GM18858 (cell line): ENCODE results near the gene PPP2R1A.
"Not testable (repeated sequence)": the region's sequence is repeated elsewhere in the genome, so short reads cannot be mapped to it uniquely, and the experiment has no call there.

Experiments
- ATAC-seq: cut with Tn5 transposase; IDR thresholded peaks from one replicate; pipeline ENCODE4 v1.9.1; 2021; ENCODE audit not compliant: unreplicated experiment

The PPP2R1A gene

DNA sequence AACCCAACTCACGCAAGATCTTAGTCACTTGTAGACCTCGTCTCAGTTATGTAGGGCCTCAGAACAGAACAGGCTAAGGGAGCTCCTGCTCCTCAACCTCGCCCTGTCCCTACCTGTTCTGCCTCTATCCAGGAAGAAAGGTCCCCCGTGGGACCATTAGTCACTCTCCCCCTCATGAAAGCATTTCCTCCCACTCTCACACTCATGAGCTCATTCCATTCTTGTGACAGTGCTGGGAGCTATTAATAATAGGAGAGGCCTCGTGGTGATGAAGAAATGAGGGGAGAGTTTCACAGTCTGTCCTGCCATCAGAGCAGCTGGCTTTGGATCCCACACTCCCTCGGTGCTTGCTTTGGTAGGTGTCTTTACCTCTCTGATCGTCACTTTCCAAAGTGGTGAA is 10.2 kb downstream of the PPP2R1A start:
- no peak for ATAC-seq

DNA sequence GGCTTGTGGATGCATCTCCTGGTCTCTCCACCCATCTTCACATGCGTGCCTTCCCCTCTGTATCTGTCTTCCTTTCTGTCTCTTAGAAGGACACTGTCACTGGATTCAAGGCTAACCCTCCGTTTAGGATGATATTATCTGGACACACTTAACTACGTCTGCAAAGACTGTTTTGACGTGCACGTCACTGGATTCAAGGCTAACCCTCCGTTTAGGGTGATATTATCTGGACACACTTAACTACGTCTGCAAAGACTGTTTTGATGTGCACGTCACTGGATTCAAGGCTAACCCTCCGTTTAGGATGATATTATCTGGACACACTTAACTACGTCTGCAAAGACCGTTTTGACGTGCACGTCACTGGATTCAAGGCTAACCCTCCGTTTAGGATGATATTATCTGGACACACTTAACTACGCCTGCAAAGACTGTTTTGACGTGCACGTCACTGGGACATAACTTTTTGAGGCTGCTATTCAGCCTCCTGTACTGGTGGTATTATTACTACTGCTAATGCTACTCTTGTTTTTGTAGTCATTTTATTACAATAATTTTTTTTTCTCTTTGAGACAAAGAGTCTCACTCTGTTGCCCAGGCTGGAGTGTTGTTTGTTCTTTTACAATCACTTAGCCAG is 11.0 kb downstream of the PPP2R1A start:
- not testable (repeated sequence) for ATAC-seq

DNA sequence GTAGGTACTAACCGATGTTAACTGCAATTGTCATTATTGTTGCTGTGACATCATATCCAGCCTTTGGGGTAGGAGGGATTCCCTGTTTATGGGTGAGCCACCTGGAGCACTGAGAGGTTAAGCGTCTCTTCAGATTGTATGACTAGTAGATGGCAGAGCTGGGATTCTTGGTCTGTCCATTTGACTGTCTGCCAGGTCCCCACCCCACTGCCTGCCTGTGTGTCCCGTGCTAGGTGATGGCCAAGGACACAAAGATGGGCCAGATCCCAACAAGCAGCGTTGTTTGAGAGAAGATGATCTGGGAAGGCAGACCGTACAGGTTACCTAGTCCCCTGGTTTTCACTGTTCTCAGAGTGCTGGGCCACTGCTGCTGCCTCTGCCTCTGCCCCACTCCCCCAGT is 16.6 kb downstream of the PPP2R1A start:
- ATAC-seq = no peak

DNA sequence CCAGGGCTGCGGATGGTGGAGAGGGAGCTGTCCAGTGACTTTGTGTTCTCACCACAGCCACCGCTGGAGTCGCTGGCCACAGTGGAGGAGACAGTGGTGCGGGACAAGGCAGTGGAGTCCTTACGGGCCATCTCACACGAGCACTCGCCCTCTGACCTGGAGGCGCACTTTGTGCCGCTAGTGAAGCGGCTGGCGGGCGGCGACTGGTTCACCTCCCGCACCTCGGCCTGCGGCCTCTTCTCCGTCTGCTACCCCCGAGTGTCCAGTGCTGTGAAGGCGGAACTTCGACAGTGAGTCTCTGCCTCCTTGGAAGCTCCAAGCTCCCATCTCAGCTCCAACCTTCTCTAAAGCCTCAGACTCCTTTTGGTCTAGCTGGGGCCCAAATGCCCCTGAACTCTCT is 21.4 kb downstream of the PPP2R1A start:
- ATAC-seq = no peak

DNA sequence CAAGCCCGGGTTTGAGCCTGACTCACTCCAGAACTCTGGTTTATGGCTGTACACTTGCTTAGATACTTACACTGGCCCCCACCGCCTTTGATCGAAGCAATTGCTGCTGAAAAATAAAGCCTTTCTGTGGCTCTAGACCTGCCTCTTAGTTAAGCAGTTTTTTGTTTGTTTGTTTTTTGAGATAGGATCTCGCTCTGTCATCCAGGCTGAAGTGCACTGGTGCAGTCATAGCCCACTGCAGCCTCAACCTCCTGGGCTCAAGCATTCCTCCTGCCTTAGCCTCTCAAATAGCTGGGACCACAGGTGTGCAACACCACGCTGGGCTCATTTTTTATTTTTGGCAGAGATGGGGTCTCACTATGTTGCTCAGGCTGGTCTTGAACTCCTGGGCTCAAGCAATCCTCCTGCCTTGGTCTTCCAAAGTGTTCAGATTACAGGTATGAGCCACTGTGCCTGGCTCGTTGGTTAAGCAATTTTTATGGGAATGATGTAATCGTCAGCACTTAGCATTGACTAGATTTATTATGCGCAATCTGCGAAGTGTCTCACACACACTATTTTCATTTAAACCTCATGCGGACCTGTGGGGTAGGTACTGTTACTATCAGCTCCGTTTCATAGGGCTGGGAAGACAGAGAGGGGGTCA is 22.2 kb downstream of the PPP2R1A start:
- ATAC-seq = no peak

DNA sequence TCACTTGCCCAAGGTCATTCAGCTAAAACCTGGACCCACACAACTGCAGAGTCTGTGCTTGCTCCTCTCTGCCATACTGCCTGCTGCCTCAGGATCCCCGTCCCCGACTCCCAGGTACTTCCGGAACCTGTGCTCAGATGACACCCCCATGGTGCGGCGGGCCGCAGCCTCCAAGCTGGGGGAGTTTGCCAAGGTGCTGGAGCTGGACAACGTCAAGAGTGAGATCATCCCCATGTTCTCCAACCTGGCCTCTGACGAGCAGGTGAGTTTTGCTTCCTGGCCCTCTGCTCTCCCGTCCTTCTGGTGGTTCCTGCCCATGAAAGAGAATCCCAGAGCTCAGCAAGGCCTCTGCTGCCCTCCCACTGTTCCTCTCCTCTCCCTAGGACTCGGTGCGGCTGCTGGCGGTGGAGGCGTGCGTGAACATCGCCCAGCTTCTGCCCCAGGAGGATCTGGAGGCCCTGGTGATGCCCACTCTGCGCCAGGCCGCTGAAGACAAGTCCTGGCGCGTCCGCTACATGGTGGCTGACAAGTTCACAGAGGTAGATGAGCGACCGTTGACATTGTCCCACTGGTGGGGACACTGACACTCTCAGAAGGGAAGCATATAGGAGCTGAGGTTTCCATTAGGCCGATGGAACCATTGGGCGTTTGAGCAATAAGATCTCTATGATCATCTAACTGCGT is 22.9 kb downstream of the PPP2R1A start:
- no peak for ATAC-seq

DNA sequence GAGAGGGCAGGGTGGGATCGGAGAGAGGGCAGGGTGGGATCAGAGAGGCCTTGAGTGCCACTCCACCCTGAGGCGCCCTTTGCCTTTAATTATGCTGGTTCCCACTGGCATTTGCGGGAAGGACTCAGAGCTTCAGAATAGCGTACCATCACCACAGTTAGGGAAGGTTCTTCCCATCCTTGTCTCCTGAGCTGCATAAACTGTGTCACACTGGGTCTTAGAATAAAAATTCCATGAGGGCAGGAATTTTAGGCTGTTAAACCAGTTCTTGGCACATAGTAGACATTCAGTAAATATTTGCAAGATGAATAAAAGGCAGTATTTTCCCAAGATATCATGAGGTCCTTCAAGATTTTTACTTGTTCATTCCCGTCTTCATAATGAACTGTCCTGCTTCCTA is 24.4 kb downstream of the PPP2R1A start:
- no peak for ATAC-seq

DNA sequence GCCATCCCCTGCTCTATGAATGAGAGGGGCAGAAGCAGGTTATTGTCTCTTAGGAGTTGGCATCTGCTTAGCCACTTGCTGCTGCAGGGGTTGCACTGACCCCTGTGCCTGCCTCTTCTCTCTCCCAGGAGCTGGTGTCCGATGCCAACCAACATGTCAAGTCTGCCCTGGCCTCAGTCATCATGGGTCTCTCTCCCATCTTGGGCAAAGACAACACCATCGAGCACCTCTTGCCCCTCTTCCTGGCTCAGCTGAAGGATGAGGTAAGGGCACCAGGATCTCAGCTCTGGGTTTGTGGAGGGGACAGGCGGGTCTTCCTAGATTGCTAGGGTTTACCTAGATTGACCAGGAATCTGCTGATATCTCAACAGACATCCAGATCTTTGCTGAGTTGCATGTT is 26.5 kb downstream of the PPP2R1A start:
- no peak for ATAC-seq

DNA sequence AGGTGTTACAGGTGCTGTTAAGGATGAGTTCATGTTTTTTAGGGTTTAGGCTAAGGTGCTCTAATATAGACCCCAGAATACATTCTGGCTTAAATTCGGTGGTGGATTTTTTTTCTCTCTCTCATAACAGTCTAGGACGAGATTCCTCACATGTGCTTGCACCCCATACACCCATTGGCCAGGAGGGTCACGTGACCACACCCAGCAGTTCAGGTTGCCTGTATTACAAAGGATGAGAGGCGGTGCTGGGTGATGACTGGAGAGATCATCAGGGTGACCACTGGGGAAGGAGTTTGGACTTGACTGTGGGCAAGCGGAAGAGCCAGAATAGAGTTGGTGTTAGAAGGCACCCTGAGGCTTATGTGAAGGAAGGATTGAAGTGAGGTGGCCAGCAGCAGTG is 27.7 kb downstream of the PPP2R1A start:
- no peak for ATAC-seq

DNA sequence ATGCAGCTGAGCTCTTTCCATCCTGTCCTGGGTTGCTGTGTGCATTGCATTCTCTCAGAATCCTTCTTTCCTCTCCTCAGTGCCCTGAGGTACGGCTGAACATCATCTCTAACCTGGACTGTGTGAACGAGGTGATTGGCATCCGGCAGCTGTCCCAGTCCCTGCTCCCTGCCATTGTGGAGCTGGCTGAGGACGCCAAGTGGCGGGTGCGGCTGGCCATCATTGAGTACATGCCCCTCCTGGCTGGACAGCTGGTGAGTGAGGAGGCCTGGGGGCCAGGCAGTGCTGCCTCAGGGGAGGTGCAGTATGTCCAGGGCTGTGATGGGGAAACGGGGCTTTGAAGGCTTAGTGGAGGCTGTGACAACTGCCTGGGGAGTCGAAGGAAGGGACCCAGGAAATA is 29.8 kb downstream of the PPP2R1A start:
- no peak for ATAC-seq

DNA sequence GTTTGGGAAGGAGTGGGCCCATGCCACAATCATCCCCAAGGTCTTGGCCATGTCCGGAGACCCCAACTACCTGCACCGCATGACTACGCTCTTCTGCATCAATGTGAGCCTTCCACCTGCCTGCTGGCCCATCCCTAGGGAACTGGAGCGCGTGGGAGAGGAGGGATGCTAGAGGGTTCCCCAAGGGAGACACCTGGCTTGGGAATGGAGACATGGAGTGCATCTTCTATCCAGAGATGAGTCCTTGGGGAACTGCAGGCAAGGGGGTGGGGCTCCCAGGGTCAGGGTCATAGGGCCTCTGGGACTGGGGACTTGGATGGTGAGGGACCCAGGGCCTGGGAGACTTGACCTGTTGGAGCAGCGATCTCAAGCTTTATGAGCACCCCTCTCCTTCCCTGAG is 31.2 kb downstream of the PPP2R1A start:
- no peak for ATAC-seq

DNA sequence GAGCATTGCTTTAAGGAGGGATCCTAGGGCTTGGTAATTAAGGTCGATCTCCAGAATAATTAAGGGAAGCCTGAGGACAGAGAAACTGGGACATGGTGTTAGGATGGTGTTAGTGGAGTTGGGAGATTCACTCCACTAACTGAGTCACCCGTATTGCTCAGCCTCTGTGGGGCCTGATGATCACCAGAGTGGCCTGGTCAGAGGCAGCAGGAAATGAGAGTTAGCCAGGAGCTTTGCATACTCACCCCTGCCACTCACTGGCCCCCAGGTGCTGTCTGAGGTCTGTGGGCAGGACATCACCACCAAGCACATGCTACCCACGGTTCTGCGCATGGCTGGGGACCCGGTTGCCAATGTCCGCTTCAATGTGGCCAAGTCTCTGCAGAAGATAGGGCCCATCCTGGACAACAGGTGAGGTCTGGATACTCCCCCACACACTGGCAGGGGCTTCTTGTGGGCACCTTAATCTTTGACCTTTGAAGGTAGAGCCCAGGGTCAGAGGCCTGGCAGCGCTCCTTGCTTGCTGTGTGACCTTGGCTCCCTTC is 32.1 kb downstream of the PPP2R1A start:
- no peak for ATAC-seq

DNA sequence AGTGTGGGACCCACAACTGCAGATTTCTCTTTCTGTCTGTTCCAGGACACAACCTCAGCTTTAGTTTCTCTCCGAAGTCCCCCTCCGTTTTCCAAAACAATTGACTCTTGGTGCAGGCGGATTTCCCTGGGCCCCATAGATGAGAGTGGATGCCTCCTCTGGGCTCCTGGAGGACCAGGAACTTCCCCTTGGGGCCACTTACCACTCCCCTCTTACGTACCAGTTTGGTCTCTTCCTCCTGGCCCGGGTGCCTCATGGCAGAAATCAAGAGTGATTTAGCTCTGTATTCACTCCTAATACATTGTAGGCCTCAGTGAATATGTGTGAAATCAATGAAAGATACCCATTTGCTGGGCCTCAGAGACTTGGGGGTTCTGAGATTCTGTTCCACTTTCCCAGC is 34.4 kb downstream of the PPP2R1A start:
- no peak for ATAC-seq

DNA sequence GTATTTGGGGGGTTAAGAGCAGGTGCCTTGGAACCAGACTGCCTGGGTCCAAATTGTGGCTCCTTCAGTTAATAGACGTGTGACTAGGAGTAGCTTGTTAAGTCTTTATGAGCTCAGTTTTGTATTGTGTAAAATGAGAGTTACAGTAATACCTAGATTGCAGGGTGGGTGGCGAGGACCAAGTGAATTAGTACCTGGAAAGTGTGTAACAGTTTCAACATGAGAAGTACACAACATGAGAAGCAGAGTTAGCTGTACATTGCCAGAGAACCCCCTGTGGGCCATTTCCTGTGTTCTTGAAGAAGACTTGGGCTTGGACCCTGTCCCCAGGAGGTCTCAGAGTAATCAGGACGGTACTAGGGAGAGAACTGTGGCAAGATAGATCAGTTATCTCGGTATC is 36.8 kb downstream of the PPP2R1A start:
- no peak for ATAC-seq

DNA sequence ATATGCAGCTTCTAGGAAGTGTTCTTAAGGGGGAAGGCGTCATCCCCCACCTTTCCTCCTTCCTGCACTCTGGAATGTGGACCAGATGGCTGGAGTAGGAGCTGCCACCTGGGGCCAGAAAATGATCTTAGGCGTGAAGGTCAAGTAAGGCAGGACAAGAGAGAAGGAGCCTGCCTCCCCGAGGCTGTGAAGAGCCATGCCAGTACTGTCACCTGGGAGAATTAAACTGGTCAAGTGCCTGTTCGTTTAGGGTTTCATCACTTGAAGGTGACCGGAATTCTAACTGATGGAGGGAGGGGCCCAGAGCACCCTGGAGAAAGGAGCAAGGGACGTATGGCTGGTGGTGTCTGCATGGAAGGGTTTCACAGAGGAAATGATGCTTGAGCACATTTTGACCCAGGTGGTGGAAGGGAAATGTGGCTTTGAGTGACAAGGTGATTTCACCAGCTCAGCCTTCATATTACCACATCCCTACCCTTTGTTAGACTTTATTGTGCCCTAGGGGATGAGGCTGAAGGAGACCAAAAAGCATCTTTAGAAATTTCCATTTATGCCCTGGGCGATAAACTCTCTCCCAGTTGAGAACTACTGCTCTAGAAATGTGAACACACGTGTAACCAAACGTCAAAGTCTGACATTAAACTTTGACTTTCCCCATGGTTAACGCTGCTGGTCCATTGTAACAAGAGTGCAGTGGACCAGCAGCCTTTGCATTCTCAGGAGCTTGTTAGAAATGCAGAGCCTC is 37.5 kb downstream of the PPP2R1A start:
- no peak for ATAC-seq

DNA sequence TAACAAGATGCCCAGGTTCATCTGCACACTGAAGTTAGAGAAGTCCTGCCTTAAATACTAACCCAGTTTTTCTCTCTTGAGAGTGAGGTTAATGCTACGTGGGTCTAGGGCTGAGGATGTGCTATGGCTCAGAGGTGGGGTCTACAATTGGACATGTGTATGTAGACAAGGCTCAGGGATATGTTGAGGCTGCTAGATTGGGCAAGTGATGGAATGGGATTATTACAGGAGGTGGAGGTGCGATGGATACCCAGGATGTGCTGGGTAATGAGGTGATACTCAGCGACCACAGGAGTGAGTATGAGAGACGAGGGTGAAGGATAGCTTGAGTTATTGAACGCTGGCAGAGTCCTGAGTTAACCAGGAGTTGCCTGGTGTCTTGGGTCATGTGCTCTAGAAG is 38.1 kb downstream of the PPP2R1A start:
- ATAC-seq = no peak

DNA sequence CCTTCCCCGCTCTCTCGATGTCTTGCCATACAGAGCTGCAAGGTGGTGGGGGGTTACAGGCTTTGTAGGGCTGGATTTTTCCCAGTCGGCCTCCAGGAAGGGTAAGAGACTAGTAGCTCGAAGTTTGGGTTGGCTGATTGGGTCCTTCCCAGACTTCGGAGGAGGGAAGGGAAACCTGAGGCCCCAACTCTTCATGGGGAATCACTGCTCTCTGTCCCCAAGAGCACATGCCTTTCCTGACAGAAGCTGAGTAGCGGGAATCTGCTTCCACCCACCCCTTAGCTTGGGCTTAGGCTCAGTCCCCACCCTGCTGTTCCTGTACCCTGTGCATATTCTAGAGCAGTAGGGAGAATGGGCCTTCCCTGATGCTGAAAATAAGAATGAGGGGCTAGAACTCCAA is 39.7 kb downstream of the PPP2R1A start:
- ATAC-seq = no peak

DNA sequence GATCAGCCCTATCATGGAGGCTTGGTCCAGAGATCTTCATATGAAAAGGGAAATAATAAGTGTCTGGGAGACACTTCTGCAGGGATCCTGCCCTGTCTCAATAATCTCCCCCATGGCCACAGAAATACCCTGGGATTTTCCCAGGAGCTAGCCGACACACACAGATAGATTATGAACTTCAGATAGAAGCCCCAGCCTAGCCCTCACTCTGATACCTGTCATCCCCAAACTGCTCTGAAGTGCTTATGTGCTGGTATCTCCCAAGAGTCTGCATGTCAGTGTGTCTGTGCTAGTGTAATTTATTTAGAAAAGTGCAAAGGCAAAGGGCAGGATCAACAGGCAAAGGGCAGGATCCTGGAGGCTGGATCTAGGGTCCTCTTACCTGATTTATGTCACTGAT is 40.8 kb downstream of the PPP2R1A start:
- ATAC-seq = no peak

DNA sequence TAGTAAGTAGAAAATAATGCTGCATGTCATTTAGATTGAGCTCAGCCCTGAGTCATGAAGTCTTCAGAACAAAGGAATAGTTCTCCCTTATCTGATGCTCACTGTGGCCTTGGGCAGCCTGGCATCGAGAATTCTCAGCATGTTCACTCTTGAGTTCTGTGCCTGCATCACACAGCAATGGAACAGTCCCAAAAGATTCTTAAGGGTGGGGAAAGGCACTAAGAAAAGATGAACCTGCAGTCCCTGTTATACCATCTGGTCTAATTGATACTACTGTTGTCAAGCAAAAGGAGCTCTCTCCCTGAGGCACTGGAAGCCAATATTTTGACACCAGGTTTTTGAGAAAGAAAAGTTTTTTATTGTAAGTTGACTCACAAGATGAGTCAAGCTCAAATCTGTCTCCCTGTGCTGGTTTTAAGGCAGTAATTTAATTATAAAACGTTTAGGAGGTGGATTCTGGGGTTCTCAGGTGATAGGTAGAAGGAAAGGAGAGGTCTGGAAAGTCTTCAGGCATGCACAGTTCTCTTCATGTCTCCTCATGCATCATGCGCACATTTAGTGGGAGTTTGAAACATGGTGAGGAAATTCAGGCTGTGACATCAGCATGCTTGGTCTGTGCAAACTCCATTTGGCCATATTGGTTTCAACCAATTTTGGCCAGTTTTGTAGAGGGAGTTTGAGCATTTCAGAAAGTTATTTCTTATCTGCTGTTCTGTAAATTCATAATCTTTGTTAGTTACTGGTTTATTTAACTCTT is 41.5 kb downstream of the PPP2R1A start:
- no peak for ATAC-seq

DNA sequence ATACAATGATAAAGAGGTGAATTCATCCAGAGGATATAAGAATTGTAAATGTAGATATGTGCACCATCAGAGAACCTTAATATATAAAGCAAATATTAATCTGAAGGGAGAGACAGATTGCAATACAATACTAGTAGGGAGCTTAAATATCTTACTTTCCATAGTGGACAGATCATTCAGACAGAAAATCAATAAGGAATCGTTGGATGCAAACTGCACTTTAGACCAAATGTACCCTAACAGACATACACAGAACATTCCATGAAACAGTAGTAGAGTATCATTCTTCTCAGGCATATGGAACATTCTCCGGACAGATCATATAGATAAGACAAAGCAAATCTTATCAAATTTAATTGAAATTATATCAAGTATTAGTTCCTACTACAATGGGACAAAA is 44.6 kb downstream of the PPP2R1A start:
- no peak for ATAC-seq

DNA sequence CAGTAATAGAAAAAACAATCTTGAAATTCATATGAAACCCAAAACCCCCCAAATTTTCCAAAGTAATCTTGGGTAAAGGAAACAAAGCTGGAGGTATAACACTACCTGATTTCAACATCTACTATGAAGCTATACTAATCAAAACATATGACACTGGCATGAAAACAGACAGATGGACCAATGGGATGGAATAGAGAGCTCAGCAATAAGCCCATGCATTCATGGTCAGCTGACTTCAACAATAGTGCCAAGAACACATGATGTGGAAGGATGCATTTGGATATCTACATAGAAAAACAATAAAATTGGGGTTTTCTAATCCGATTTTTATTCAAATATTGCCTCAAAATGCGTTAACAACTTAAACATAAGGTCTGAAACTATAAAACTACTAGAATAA is 47.3 kb downstream of the PPP2R1A start:
- ATAC-seq = no peak
